Omental fat pad (tissue), 4 donors: ENCODE data around the gene JUN. TPM values are rescaled to one million over a fixed set of nuclear protein-coding genes. Genes with fewer than 3 reads are reported as not detected.

ENCODE experiments used
- ATAC-seq: fragments of 150-250 bp; one replicate; pipeline ENCODE4 v1.9.1; 2016; ENCODE audit warnings: mild to moderate bottlenecking, moderate library complexity; ENCODE audit not compliant: low FRiP score
- DNase-seq: peaks from one replicate; pipeline ENCODE4 v3.0.0-alpha.2; 2019; ENCODE audit warnings: low spot score
- total RNA-seq, 4 donors: library from RNA; depleted of rRNA; stranded (reverse); fragments of >200 nt; gene quantifications; one replicate each; pipeline ENCODE4 v1.1.0, GENCODE V29; 2016
- TF ChIP-seq, protein P1 (sequence below), 3 donors: fragments of 450-650 bp; IDR thresholded peaks; one replicate each; pipeline ENCODE4 v1.5.1; 2016 to 2017; ENCODE audit warnings: antibody characterized with exemption in 3 of 3, mild to moderate bottlenecking in 3 of 3, moderate library complexity in 2 of 3

JUN gene
- total RNA-seq, 4 donors from 2014 or later: 367 to 477 (median 404) TPM

GRCh38 chr1:58823481-58824010, 39.7 kb upstream of the JUN start:
- TF ChIP-seq, protein P1, sequence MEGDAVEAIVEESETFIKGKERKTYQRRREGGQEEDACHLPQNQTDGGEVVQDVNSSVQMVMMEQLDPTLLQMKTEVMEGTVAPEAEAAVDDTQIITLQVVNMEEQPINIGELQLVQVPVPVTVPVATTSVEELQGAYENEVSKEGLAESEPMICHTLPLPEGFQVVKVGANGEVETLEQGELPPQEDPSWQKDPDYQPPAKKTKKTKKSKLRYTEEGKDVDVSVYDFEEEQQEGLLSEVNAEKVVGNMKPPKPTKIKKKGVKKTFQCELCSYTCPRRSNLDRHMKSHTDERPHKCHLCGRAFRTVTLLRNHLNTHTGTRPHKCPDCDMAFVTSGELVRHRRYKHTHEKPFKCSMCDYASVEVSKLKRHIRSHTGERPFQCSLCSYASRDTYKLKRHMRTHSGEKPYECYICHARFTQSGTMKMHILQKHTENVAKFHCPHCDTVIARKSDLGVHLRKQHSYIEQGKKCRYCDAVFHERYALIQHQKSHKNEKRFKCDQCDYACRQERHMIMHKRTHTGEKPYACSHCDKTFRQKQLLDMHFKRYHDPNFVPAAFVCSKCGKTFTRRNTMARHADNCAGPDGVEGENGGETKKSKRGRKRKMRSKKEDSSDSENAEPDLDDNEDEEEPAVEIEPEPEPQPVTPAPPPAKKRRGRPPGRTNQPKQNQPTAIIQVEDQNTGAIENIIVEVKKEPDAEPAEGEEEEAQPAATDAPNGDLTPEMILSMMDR (IDR thresholded peaks at IDR 0.05): no peak
- DNase-seq (no peak), ATAC-seq (no peak)

DNA sequence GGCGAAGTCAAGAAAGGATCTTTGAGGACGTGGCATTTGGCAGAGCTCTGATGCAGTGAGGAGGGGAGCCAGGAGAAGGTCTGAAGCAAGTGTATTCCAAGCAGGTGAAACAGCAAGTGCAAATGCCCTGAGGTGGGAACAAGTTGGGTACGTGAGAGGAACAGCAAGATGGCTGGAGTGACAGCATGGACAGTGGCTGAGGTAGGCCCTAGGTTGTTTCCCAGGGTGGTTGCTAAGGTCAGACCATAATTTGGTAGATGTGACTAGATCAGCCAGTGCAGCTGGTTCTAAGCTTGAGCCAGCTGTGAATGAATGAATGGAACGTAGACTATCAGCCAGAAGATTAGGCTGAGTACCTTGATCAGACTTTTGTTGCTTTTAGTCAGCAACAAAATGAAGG, 37.5 kb upstream of the JUN start:
- DNase-seq (no peak), ATAC-seq (no peak)
- TF ChIP-seq, protein P1 (IDR thresholded peaks at IDR 0.05): no peak

DNA sequence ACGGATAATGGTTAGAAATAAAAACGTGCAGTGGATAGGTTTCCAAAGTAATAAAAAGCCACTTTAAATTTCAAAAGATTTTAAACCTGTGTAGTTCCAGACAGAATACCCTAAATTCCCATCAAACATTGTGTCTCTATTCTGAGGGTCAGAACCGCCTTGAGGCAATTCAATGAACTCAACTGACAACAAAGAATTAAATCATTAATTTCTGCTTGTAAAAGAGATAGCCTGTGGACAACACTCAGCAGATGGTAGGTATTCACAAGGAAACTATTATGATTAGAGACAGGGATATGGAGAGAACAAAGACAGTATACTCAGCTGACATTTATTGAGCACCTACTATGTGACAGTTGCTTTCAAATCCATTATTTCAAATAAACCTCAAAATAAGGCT, 35.1 kb upstream of the JUN start:
- DNase-seq: no peak
- TF ChIP-seq, protein P1 (IDR thresholded peaks at IDR 0.05): no peak
- ATAC-seq: no peak

DNA sequence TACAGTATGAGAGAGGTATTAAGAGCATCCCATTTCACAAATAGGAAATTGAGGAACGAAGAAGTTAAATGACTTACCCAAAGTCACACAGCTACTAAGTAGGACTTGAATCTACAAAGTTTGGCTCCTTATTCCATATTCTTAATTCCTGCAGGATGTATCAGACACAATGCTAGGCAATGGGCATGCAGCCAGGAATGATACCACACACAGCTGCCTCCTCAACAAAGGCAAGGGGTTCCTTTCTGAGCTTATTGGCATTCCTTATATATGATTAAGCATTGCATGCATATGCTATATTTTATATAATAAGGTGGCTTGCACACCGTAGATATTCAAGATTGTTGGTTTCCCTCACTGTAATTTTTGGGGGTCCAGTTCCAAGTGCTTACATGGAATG, 34.2 kb upstream of the JUN start:
- TF ChIP-seq, protein P1 (IDR thresholded peaks at IDR 0.05): no peak
- ATAC-seq (no peak), DNase-seq (no peak)

DNA sequence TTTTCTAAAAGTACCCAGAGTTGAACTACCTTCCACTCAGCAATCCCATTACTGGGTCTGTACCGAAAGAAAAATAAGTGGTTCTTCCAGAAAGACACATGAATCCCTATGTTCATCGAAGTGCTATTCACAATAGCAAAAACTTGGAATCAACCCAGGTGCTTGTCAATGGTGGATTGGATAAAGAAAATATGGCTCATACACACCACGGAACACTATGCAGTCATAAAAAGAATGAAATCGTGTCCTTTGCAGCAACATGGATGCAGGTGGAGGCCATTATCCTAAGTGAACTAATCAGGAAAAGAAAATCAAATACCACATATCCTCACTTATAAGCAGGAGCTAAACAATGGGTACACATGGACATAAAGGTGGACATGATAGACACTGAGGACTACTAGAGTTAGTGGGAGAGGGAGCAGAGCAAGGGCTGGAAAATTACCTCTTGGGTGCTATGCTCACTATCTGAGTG, 32.9 kb upstream of the JUN start:
- no peak for ATAC-seq
- TF ChIP-seq, protein P1 (IDR thresholded peaks at IDR 0.05): no peak

DNA sequence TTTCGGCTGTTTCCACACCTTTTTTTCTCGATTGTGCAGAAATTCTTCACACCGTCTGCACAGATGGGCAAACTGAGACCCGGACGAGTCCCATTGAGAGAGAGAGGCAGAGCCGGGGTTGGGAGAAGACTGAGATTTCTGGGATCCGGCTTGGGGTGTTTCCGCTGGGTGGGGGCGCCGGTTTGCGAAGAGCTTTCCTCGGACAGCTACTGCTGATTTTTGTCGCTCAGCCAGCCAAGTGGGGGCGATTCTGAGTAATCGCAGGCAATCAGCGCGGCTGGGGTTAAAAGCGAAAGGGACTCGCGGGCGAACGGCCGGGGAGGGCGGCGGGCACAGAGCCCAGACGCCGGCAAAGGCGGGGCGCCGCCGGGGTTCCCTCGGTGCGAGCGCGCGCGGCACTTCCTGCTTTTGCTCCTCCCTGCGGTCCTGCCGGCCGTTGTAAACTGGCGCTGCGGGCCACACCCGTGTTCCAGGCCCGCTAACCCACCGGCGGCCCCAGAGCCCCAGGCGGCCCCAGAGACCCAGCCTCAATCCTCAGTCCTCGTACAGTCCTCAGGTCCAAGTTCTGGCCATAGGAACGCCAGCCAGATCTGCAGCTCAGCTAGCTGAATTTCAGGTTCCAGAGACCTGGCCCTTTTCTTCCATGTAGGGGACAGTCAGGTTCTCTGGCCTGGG, 32.4 kb upstream of the JUN start:
- DNase-seq (peak; percentile 67), ATAC-seq (peak; percentile 90)
- TF ChIP-seq, protein P1 (IDR thresholded peaks at IDR 0.05): no peak

More for the DNA sequence above, 32.9 kb upstream of the JUN start:
- DNase-seq: no peak

DNA sequence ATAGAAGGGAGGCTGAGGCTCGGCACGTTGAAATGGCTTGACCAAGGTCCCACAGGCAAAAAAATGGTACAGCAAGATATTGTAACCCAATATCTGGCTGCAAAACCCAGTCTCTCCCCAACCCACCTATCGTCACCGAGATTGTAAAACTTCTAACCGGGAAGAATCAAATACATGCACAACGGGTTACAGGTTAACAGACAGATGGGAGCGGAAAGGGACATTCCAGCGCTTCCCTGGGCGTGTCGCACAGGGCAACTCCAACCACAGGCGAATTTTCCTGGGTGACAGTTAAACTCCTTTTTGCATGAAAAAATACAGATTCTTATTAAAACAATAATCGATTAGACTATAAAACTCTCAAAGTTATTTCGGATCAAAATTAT, 31.8 kb upstream of the JUN start:
- ATAC-seq (peak; percentile 42), DNase-seq (no peak)
- TF ChIP-seq, protein P1 (IDR thresholded peaks at IDR 0.05): no peak
